Kidney (tissue), 14 donors: ENCODE measurements around the gene EDAR. TPM values are rescaled to one million over a fixed set of nuclear protein-coding genes. Genes with fewer than 3 reads are reported as not detected.

ENCODE experiments used
- DNase-seq, 5 donors: peaks; one replicate each; pipeline ENCODE4 v3.0.0-alpha.2; 2013 to 2020
- FAIRE-seq: peaks from 2 replicates; lab custom pipeline; 2012; peaks lifted over from hg19 to GRCh38; lab: Jason Lieb, UNC
- H3K27ac ChIP-seq, 2 donors: one replicate each; pipeline ENCODE4 v1.7.0; 2013; ENCODE audit warnings: low read depth in 2 of 2, low read length in 2 of 2, inconsistent platforms in 1 of 2
- H3K27me3 ChIP-seq: one replicate; pipeline ENCODE4 v1.7.1; 2013; ENCODE audit warnings: low read length, inconsistent platforms; ENCODE audit not compliant: control insufficient read depth, insufficient read depth
- H3K36me3 ChIP-seq, 3 donors: one replicate each; pipeline versions ENCODE4 v1.7.0 to v1.7.1; 2013; ENCODE audit warnings: low read length in 3 of 3, control low read depth in 1 of 3, inconsistent platforms in 1 of 3; ENCODE audit not compliant: insufficient read depth in 3 of 3, control insufficient read depth in 2 of 3
- H3K4me1 ChIP-seq, 3 donors: one replicate each; pipeline versions ENCODE4 v1.7.0 to v1.7.1; 2013; ENCODE audit warnings: low read length in 3 of 3, inconsistent platforms in 1 of 3, low read depth in 1 of 3; ENCODE audit not compliant: control insufficient read depth in 2 of 3, insufficient read depth in 2 of 3
- H3K4me3 ChIP-seq, 3 donors: one replicate each; pipeline versions ENCODE4 v1.7.0 to v1.8.1; 2013; ENCODE audit warnings: low read length in 3 of 3, control low read depth in 1 of 3, inconsistent platforms in 1 of 3
- H3K9ac ChIP-seq, 3 donors: one replicate each; pipeline versions ENCODE4 v1.7.0 to v1.7.1; 2013; ENCODE audit warnings: low read length in 3 of 3, control low read depth in 1 of 3, inconsistent platforms in 1 of 3
- H3K9me3 ChIP-seq, 3 donors: one replicate each; pipeline versions ENCODE4 v1.7.0 to v1.7.1; 2013; ENCODE audit warnings: low read length in 3 of 3, control low read depth in 1 of 3, inconsistent platforms in 1 of 3; ENCODE audit not compliant: control insufficient read depth in 2 of 3, insufficient read depth in 1 of 3
- intact Hi-C: fragments of 100-400 bp; cut with DNase I; formaldehyde crosslinking; loops from one replicate; pipeline ENCODE4 v1.11.1; 2022
- polyA plus RNA-seq: library from polyadenylated mRNA; stranded (reverse); fragments of 350-450 nt; fragmentation: Illumina TruSeq; extraction: RNeasy Lipid Tissue Mini Kit (QIAGEN cat#74804); gene quantifications from one replicate; pipeline ENCODE4 v1.2.3, GENCODE V29; 2014; ENCODE audit warnings: low read depth, low replicate concordance; ENCODE audit not compliant: insufficient read depth
- total RNA-seq: library from RNA; stranded (reverse); fragmentation: NEBNext Ultra II Directional; extraction: Animal tissue kit (Norgen Biotek cat#: 25700); gene quantifications from one replicate; pipeline ENCODE4 v1.2.1, GENCODE V29; 2021
- TF ChIP-seq, protein P1 (sequence below): IDR thresholded peaks from 3 replicates; pipeline ENCODE4 v1.5.1; 2012; ENCODE audit warnings: mild to moderate bottlenecking, moderate library complexity, borderline replicate concordance; ENCODE audit not compliant: insufficient read depth; ENCODE audit errors: extremely low read depth
- donor health status: control.
- donor health status: control.
- donor health status: control.
- donor health status: control.
- donor health status: control.
- donor health status: DM: yes; HTN: yes; CAD: no.
- donor health status: Normal renal cell carcinoma (clear cell type).

The EDAR gene
- total and polyA plus RNA-seq, 2 donors from 2014 or later = 0.17 to 3.1 TPM

- intact Hi-C loops = no loop called here
- no peaks in the 10 kb centered on the region for H3K27me3 ChIP-seq
- H3K9me3 ChIP-seq = no peaks in the 10 kb centered on the region
- no peak overlapping the region for H3K9ac ChIP-seq
- TF ChIP-seq, protein P1, sequence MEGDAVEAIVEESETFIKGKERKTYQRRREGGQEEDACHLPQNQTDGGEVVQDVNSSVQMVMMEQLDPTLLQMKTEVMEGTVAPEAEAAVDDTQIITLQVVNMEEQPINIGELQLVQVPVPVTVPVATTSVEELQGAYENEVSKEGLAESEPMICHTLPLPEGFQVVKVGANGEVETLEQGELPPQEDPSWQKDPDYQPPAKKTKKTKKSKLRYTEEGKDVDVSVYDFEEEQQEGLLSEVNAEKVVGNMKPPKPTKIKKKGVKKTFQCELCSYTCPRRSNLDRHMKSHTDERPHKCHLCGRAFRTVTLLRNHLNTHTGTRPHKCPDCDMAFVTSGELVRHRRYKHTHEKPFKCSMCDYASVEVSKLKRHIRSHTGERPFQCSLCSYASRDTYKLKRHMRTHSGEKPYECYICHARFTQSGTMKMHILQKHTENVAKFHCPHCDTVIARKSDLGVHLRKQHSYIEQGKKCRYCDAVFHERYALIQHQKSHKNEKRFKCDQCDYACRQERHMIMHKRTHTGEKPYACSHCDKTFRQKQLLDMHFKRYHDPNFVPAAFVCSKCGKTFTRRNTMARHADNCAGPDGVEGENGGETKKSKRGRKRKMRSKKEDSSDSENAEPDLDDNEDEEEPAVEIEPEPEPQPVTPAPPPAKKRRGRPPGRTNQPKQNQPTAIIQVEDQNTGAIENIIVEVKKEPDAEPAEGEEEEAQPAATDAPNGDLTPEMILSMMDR = no peak
- DNase-seq (no peak), FAIRE-seq (no peak)
- no peaks in the 10 kb centered on the region for H3K4me1 ChIP-seq
- H3K4me3 ChIP-seq = no peak overlapping the region
- H3K36me3 ChIP-seq = no peaks in the 10 kb centered on the region
- no peak overlapping the region for H3K27ac ChIP-seq
Measured at GRCh38 chr2:109009920-109010610, 21.0 kb upstream of the EDAR start.

GRCh38 chr2:109006971-109007370, 18.0 kb upstream of the EDAR start:
- DNase-seq (no peak), FAIRE-seq (no peak)
- TF ChIP-seq, protein P1 = no peak
- no peaks in the 10 kb centered on the region for H3K27me3 ChIP-seq
- no peaks in the 10 kb centered on the region for H3K9me3 ChIP-seq
- H3K36me3 ChIP-seq = no peaks in the 10 kb centered on the region
- H3K4me1 ChIP-seq = no peaks in the 10 kb centered on the region
- H3K4me3 ChIP-seq = no peak overlapping the region
- H3K27ac ChIP-seq = no peak overlapping the region
- intact Hi-C loops = no loop called here
- H3K9ac ChIP-seq = no peak overlapping the region

DNA sequence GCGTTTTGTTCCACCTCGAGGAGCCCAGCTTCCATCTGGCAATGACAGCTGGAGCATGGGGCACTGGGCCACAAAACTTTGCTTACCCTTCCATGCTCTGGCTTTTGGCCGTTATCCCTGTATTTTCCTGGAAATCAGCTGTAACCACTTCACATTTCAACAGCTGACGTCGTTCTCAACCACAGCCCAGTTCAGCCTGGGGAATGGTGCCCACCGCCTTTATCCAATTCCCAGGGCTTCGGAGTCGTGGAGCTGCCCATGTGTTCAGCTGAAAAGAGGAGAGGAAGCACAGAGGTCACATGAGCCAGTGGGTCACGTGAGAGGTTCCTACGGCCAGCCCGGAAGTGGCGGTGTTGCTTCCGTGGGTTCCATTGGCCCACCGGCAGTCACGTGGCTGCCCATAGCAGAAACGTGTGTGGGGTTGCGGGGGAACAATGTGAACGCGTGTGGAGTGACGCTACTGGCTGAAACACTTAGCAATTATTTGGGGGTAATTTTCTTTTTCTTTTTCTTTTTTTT, 16.7 kb upstream of the EDAR start:
- FAIRE-seq = no peak
- H3K4me1 ChIP-seq = no peaks in the 10 kb centered on the region
- no peaks in the 10 kb centered on the region for H3K27me3 ChIP-seq
- no peak overlapping the region for H3K9ac ChIP-seq
- H3K27ac ChIP-seq = no peak overlapping the region
- no peak overlapping the region for H3K4me3 ChIP-seq
- H3K36me3 ChIP-seq = no peaks in the 10 kb centered on the region
- no peak for DNase-seq
- intact Hi-C loops = no loop called here
- TF ChIP-seq, protein P1 = no peak
- no peaks in the 10 kb centered on the region for H3K9me3 ChIP-seq

DNA sequence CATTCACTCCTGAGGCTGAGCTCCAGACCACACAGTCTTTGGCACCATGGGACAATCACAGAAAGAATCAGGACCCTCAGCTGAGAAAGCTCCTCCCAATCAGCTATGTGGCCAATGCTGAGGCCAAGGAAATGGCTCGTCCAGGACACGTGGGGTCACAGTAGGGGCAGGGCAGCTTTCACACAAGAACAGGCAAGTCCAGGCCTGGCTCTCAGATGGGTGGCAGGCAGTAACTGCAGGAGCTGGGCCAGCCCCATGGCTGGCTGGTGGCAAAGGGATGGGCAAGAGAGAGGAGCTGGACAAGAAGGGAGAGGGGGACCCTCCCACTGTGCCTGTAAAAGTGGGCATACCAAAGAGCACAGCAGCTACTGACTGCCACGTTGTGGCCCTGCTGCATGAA, 12.2 kb upstream of the EDAR start:
- H3K9ac ChIP-seq = no peak overlapping the region
- no peak for DNase-seq
- no peaks in the 10 kb centered on the region for H3K9me3 ChIP-seq
- H3K4me3 ChIP-seq = no peak overlapping the region
- no peaks in the 10 kb centered on the region for H3K4me1 ChIP-seq
- no peak overlapping the region for H3K27ac ChIP-seq
- no peaks in the 10 kb centered on the region for H3K36me3 ChIP-seq
- FAIRE-seq = no peak
- H3K27me3 ChIP-seq = no peaks in the 10 kb centered on the region
- TF ChIP-seq, protein P1 = no peak
- intact Hi-C loops = no loop called here
